ENCODE measurements around the gene SLC11A1.

Gene SLC11A1

DNA sequence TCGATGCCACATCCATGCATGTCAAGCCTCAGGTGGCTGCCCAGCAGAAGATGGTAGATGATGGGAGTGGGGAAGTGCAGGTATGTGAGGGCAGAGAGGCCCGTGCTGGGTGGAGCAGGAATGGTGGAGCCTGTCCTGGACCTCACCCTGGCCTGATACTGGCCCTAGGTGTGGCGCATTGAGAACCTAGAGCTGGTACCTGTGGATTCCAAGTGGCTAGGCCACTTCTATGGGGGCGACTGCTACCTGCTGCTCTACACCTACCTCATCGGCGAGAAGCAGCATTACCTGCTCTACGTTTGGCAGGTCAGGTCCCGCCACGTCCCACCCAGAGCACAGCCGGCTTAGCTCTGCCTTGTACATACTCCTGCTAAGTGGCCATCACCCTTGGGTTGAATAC lies 49.8 kb downstream of the SLC11A1 start:
- in situ Hi-C loops (cut with HindIII; ENCODE audit: low sequenced_read_pairs), result no loop called here

GRCh38 chr2:218432676-218433365 lies 50.7 kb downstream of the SLC11A1 start:
- in situ Hi-C loops (cut with HindIII; ENCODE audit: low sequenced_read_pairs), result no loop called here

GRCh38 chr2:218434456-218434855 lies 52.4 kb downstream of the SLC11A1 start:
- in situ Hi-C loops (cut with HindIII; ENCODE audit: low sequenced_read_pairs), result no loop called here

DNA sequence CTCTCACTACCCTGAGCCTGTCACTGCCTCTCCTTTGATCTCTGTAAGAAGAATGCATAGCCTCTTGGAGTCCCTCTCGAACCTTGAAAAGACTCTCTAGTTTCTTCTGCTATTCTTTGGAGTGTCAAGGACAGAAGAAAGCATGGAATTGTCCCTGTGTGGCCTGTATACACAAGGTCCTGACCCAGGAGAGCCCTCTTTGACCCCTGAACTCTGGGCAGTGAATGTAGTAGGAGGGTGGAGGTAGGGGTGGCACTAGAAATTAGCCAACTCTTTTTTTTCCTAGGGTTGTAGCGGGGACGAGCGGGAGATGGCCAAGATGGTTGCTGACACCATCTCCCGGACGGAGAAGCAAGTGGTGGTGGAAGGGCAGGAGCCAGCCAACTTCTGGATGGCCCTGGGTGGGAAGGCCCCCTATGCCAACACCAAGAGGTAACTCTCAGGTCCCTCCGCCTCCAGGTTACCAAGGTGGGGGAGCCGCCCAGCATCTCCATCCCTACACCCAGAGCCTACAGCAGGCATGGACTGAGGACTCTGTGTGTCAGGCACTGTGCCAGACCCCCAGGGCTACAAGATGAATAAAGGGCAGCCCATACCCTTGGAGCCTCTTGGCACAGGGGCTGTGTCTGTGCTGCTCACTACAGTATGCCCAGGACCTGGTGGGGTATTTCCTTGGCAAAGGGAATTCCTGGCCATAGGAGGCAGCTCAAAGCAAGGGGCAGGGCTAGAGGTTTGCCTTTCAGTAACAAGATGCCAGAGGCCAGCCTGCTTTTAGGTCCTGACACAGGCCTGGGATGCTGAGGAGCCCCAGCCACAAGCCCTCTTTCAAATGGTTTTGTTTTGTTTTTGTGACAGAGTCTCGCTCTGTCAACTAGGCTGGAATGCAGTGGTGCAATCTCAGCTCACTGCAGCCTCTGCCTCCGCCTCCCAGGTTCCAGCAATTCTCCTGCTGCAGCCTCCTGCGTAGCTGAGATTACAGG lies 53.2 kb downstream of the SLC11A1 start:
- in situ Hi-C loops (cut with HindIII; ENCODE audit: low sequenced_read_pairs), result no loop called here

DNA sequence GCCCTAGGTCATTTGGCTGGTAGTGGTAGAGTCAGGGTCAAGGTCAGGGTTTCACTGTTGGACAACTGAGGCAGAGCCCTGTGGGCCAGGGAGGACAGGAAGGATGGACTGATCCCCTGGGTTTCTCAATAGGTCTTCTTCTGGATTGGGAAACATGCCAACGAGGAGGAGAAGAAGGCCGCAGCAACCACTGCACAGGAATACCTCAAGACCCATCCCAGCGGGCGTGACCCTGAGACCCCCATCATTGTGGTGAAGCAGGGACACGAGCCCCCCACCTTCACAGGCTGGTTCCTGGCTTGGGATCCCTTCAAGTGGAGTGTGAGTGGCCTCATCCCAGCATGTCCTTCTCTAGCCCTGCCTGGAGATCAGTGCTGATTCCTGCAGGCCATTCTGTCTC lies 54.9 kb downstream of the SLC11A1 start:
- in situ Hi-C loops (cut with HindIII; ENCODE audit: low sequenced_read_pairs), result no loop called here

GRCh38 chr2:218437969-218438368 lies 55.9 kb downstream of the SLC11A1 start:
- in situ Hi-C loops (cut with HindIII; ENCODE audit: low sequenced_read_pairs), result no loop called here

DNA sequence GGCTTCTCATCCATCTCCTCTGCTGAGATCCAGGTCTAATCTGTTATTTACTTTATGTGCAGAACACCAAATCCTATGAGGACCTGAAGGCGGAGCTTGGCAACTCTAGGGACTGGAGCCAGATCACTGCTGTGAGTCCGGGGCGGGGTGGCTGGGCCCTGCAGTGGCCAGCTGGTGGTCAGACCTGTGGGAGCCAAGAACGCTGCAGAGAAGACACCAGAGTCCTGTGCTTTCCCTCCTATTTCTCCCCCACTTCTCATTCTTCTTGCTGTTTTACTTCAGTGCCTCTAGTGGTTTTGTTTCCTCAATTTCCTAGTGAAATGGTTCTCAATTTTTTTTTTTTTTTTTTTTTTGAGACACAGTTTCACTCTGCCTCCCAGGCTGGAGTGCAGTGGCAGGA lies 56.5 kb downstream of the SLC11A1 start:
- in situ Hi-C loops (cut with HindIII; ENCODE audit: low sequenced_read_pairs), result no loop called here

DNA sequence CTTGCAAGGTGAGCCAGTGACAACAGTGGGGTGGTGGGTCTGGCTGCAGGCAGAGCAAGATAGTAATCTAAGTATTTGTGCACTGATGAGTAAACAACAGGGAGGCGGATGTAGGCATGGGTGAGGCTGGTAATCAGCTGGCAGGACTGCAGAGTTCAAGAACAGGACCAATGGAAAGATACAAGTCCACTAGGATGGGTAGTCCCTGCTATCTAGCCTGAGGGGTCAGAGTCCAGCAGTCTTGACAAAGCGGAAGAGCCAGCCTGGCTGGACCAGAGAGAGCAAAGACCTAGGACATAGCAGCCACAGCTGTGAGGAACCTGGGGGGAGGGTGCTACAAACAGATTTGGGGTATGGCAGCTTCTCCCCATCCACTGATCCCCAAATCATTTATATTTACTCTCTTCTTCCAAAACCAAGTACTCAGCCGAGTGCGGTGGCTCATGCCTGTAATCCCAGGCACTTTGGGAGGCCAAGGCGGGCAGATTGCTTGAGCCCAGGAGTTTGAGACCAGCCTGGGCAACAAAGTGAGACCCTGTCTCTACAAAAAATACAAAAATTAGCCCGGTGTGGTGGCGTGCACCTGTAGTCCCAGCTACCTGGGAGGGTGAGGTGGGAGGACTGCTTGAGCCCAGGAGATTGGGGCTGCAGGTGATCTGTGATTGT lies 62.8 kb downstream of the SLC11A1 start:
- in situ Hi-C loops (cut with HindIII; ENCODE audit: low sequenced_read_pairs), result no loop called here

DNA sequence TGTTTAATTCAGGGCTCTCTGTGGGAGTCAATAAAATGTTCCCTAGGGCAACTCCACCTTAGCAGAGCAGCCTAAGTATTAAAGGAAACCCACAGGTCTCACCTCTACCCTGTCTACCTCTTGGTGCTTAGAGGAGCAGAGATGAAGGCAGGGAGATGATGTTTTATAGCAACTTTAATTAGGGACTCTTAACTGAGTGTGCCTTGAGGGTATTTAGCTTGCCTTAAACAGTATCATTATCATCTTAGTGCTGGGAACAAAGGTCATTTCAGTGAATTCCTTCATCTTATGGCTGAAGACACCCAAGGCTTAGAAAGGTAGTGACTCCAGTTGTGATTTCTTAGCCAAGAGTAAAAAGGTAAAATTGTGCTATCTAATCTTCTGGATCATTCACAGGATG lies 63.5 kb downstream of the SLC11A1 start:
- in situ Hi-C loops (cut with HindIII; ENCODE audit: low sequenced_read_pairs), result no loop called here
